Activated CD4-positive, CD25-positive, alpha-beta regulatory T cell (primary cell): ENCODE data around the gene ANKH.

Source experiments
- DNase-seq, 4 experiments: peaks; one replicate each; lab custom pipeline; 2025; lab: John Stamatoyannopoulos, UW

The ANKH gene

GRCh38 chr5:14684757-14685156 lies 186.8 kb downstream of the ANKH start:
- DNase-seq = no peak

GRCh38 chr5:14683906-14684455 lies 187.6 kb downstream of the ANKH start:
- DNase-seq = no peak

- DNase-seq = no peak
Measured at GRCh38 chr5:14681236-14681752, 190.3 kb downstream of the ANKH start.

- DNase-seq = no peak
Measured at GRCh38 chr5:14679595-14679994, 192.0 kb downstream of the ANKH start.

GRCh38 chr5:14678773-14679334 lies 192.7 kb downstream of the ANKH start:
- no peak for DNase-seq

GRCh38 chr5:14676320-14676719 lies 195.3 kb downstream of the ANKH start:
- DNase-seq = no peak

- no peak for DNase-seq
Measured at GRCh38 chr5:14675865-14676300, 195.7 kb downstream of the ANKH start.

- DNase-seq = no peak
Measured at GRCh38 chr5:14674983-14675854, 196.4 kb downstream of the ANKH start.

- DNase-seq = no peak
Measured at GRCh38 chr5:14673443-14673842, 198.1 kb downstream of the ANKH start.

- no peak for DNase-seq
Measured at GRCh38 chr5:14672484-14673394, 198.8 kb downstream of the ANKH start.

- DNase-seq = no peak
Measured at GRCh38 chr5:14672082-14672481, 199.5 kb downstream of the ANKH start.

- DNase-seq = no peak
Measured at GRCh38 chr5:14671414-14671813, 200.2 kb downstream of the ANKH start.

- DNase-seq = no peak
Measured at GRCh38 chr5:14669975-14670374, 201.6 kb downstream of the ANKH start.

- DNase-seq = no peak
Measured at GRCh38 chr5:14669415-14669814, 202.2 kb downstream of the ANKH start.

GRCh38 chr5:14668181-14668591 lies 203.4 kb downstream of the ANKH start:
- no peak for DNase-seq

GRCh38 chr5:14667770-14668169 lies 203.8 kb downstream of the ANKH start:
- DNase-seq = no peak

- DNase-seq = no peak
Measured at GRCh38 chr5:14667290-14667689, 204.3 kb downstream of the ANKH start.

- DNase-seq = no peak
Measured at GRCh38 chr5:14666357-14666756, 205.2 kb downstream of the ANKH start.

GRCh38 chr5:14665949-14666348 lies 205.6 kb downstream of the ANKH start:
- DNase-seq = peak in 3 of 4 experiments; percentile 22 to 30 (median 24)

GRCh38 chr5:14665101-14665822 lies 206.3 kb downstream of the ANKH start:
- no peak for DNase-seq
